Measurements from ENCODE around the gene POU4F1. TPM values are rescaled to one million over a fixed set of nuclear protein-coding genes. Genes with fewer than 3 reads are reported as not detected.

Gene POU4F1
- total RNA-seq, 1 donor from 2014 or later = 0.02 TPM

- intact Hi-C loops (cut with micrococcal nuclease) = loop anchor here (5.0 kb wide), 1 partner anchor 1748 kb away; the partner anchor contains the start of gene SPRY2
These were observed 8.8 kb downstream of the POU4F1 start for GRCh38 chr13:78594456-78594975.

GRCh38 chr13:78593652-78594455, 9.5 kb downstream of the POU4F1 start:
- intact Hi-C loops (cut with micrococcal nuclease) = loop anchor here (2.0 to 5.0 kb wide), 2 partner anchors 15 to 1748 kb away; partner anchors contain the start of gene SPRY2

- intact Hi-C loops (cut with micrococcal nuclease) = loop anchor here (2.0 to 5.0 kb wide), 2 partner anchors 16 to 1749 kb away; partner anchors contain the start of gene SPRY2
These were observed 10.2 kb downstream of the POU4F1 start for GRCh38 chr13:78593129-78593528.

GRCh38 chr13:78592584-78592983, 10.8 kb downstream of the POU4F1 start:
- intact Hi-C loops (cut with micrococcal nuclease) = loop anchor here (2.0 to 5.0 kb wide), 2 partner anchors 16 to 1750 kb away; partner anchors contain the start of gene SPRY2

GRCh38 chr13:78589206-78589605, 14.1 kb downstream of the POU4F1 start:
- intact Hi-C loops (cut with micrococcal nuclease) = no loop called here

- intact Hi-C loops (cut with micrococcal nuclease) = no loop called here
These were observed 16.0 kb downstream of the POU4F1 start for GRCh38 chr13:78587395-78587794.

GRCh38 chr13:78586706-78587105, 16.6 kb downstream of the POU4F1 start:
- intact Hi-C loops (cut with micrococcal nuclease) = no loop called here

GRCh38 chr13:78576261-78576660, 27.1 kb downstream of the POU4F1 start:
- intact Hi-C loops (cut with micrococcal nuclease) = no loop called here

- intact Hi-C loops (cut with micrococcal nuclease) = no loop called here
These were observed 30.9 kb downstream of the POU4F1 start for GRCh38 chr13:78572459-78572858.

GRCh38 chr13:78569029-78569428, 34.3 kb downstream of the POU4F1 start:
- intact Hi-C loops (cut with micrococcal nuclease) = no loop called here

GRCh38 chr13:78566631-78567030, 36.7 kb downstream of the POU4F1 start:
- intact Hi-C loops (cut with micrococcal nuclease) = no loop called here

GRCh38 chr13:78562237-78562889, 41.0 kb downstream of the POU4F1 start:
- intact Hi-C loops (cut with micrococcal nuclease) = no loop called here

Other genes starting within 250 kb of the POU4F1 start
- 17.1 and 18.7 TPM in 2 replicates for gene OBI1, start 55.6 kb upstream of the POU4F1 start, total RNA-seq

All from T-helper 2 cell treated with Interferon-gamma antibody and Interleukin-4, amounts not matched to agents 100 ng/mL and 5 ng/mL, for 36 hours (primary cell).